Measurements from ENCODE around the gene COPS2. TPM values are rescaled to one million over a fixed set of nuclear protein-coding genes. Genes with fewer than 3 reads are reported as not detected.
"Not testable (repeated sequence)": the region's sequence is repeated elsewhere in the genome, so short reads cannot be mapped to it uniquely, and the experiment has no call there.

COPS2 gene
- total RNA-seq = 10 to 100 TPM; 54.8 to 61.7 TPM

GRCh38 chr15:49155110-49155833 lies at the start of gene COPS2:
TSS of gene COPS2 (minus strand) at chr15:49155599. CDS start at chr15:49155578, 21 bp downstream.
- H3K36me3 Mint-ChIP-seq (ENCODE audit: low read depth) = peaks cover 9% of the 10 kb centered on the region
- H3K27me3 Mint-ChIP-seq = no peaks in the 10 kb centered on the region
- H3K9me3 Mint-ChIP-seq = no peaks in the 10 kb centered on the region
- CTCF ChIA-PET = interaction anchor here (0.7 to 2.0 kb wide), 10 partner anchors 9 to 1295 kb away, joined by 3 to 7 read pairs (median 4); partner anchors contain the start of genes CEP152 and GALK2
- peak; percentile 96 for DNase-seq
- peak within 1 kb of the TSS; percentile 100 for H3K4me3 Mint-ChIP-seq
- peak within 1 kb of the TSS; percentile 99 for H3K27ac Mint-ChIP-seq
- H3K4me1 Mint-ChIP-seq = peaks cover 44% of the 10 kb centered on the region
- POLR2A ChIA-PET = interaction anchor here (0.8 to 1.6 kb wide), 2 partner anchors 15 to 277 kb away, joined by 3 to 10 read pairs; partner anchors contain the start of genes EID1 and GALK2

- DNase-seq = no peak
- H3K36me3 Mint-ChIP-seq (ENCODE audit: low read depth) = peaks cover 36% of the 10 kb centered on the region
- POLR2A ChIA-PET = no interaction called here
These were observed 44.9 kb upstream of the COPS2 start for GRCh38 chr15:49200347-49200746.

GRCh38 chr15:49199666-49200065 lies 44.3 kb upstream of the COPS2 start:
- no peak overlapping the region for H3K4me3 Mint-ChIP-seq
- H3K36me3 Mint-ChIP-seq (ENCODE audit: low read depth) = peaks cover 29% of the 10 kb centered on the region
- POLR2A ChIA-PET = no interaction called here

More at GRCh38 chr15:49200347-49200746, 44.9 kb upstream of the COPS2 start:
- Mint-ChIP-seq H3K9me3 (peaks cover 8% of the 10 kb centered on the region), H3K4me1 (peaks cover 5% of the 10 kb centered on the region), H3K27me3 (no peaks in the 10 kb centered on the region), H3K4me3 (no peak overlapping the region), H3K27ac (no peak overlapping the region)
- CTCF ChIA-PET = no interaction called here

GRCh38 chr15:49196856-49197255 lies 41.5 kb upstream of the COPS2 start:
- H3K4me3 Mint-ChIP-seq = no peak overlapping the region
- H3K36me3 Mint-ChIP-seq (ENCODE audit: low read depth) = peaks cover 5% of the 10 kb centered on the region
- peaks cover 5% of the 10 kb centered on the region for H3K4me1 Mint-ChIP-seq
- no peak overlapping the region for H3K27ac Mint-ChIP-seq
- no peaks in the 10 kb centered on the region for H3K27me3 Mint-ChIP-seq
- ChIA-PET POLR2A (no interaction called here), CTCF (no interaction called here)
- DNase-seq = no peak
- no peaks in the 10 kb centered on the region for H3K9me3 Mint-ChIP-seq

More at GRCh38 chr15:49199666-49200065, 44.3 kb upstream of the COPS2 start:
- CTCF ChIA-PET = no interaction called here
- no peak for DNase-seq
- peaks cover under 1% of the 10 kb centered on the region for H3K9me3 Mint-ChIP-seq
- no peak overlapping the region for H3K27ac Mint-ChIP-seq
- no peaks in the 10 kb centered on the region for H3K27me3 Mint-ChIP-seq
- H3K4me1 Mint-ChIP-seq = peaks cover 5% of the 10 kb centered on the region

- H3K4me1 Mint-ChIP-seq = peaks cover 5% of the 10 kb centered on the region
- no peak overlapping the region for H3K4me3 Mint-ChIP-seq
- H3K27me3 Mint-ChIP-seq = no peaks in the 10 kb centered on the region
- H3K9me3 Mint-ChIP-seq = no peaks in the 10 kb centered on the region
- no peak for DNase-seq
- H3K27ac Mint-ChIP-seq = no peak overlapping the region
- CTCF ChIA-PET = no interaction called here
- POLR2A ChIA-PET = no interaction called here
- H3K36me3 Mint-ChIP-seq (ENCODE audit: low read depth) = peaks cover 8% of the 10 kb centered on the region
These were observed 36.5 kb upstream of the COPS2 start for GRCh38 chr15:49191892-49192291.

- H3K4me1 Mint-ChIP-seq = peaks cover 8% of the 10 kb centered on the region
- H3K27ac Mint-ChIP-seq = no peak overlapping the region
- CTCF ChIA-PET = no interaction called here
These were observed 35.2 kb upstream of the COPS2 start for GRCh38 chr15:49190586-49190985.

GRCh38 chr15:49189631-49190030 lies 34.2 kb upstream of the COPS2 start:
- peaks cover 12% of the 10 kb centered on the region for H3K4me1 Mint-ChIP-seq
- H3K27ac Mint-ChIP-seq = no peak overlapping the region
- H3K4me3 Mint-ChIP-seq = no peak overlapping the region
- H3K36me3 Mint-ChIP-seq (ENCODE audit: low read depth) = peaks cover 21% of the 10 kb centered on the region
- ChIA-PET CTCF (no interaction called here), POLR2A (no interaction called here)
- no peaks in the 10 kb centered on the region for H3K27me3 Mint-ChIP-seq
- no peak for DNase-seq
- peaks cover 2% of the 10 kb centered on the region for H3K9me3 Mint-ChIP-seq

More at GRCh38 chr15:49190586-49190985, 35.2 kb upstream of the COPS2 start:
- DNase-seq = no peak
- Mint-ChIP-seq H3K36me3 (ENCODE audit: low read depth) (peaks cover 14% of the 10 kb centered on the region), H3K4me3 (no peak overlapping the region), H3K27me3 (no peaks in the 10 kb centered on the region), H3K9me3 (peaks cover under 1% of the 10 kb centered on the region)
- POLR2A ChIA-PET = no interaction called here

- POLR2A ChIA-PET = no interaction called here
- no peak overlapping the region for H3K4me3 Mint-ChIP-seq
- peaks cover 2% of the 10 kb centered on the region for H3K9me3 Mint-ChIP-seq
- H3K27ac Mint-ChIP-seq = no peak overlapping the region
- no peak for DNase-seq
- peaks cover 21% of the 10 kb centered on the region for H3K36me3 Mint-ChIP-seq (ENCODE audit: low read depth)
- peaks cover 15% of the 10 kb centered on the region for H3K4me1 Mint-ChIP-seq
- CTCF ChIA-PET = interaction anchor here (0.9 kb wide), 1 partner anchor 74 kb away, joined by 3 read pairs; no protein-coding TSS in a partner anchor
- H3K27me3 Mint-ChIP-seq = no peaks in the 10 kb centered on the region
These were observed 33.5 kb upstream of the COPS2 start for GRCh38 chr15:49188933-49189332.

- Mint-ChIP-seq H3K27ac (no peak overlapping the region), H3K36me3 (ENCODE audit: low read depth) (peaks cover 25% of the 10 kb centered on the region), H3K9me3 (peaks cover 2% of the 10 kb centered on the region), H3K4me1 (peaks cover 15% of the 10 kb centered on the region), H3K4me3 (no peak overlapping the region), H3K27me3 (no peaks in the 10 kb centered on the region)
- POLR2A ChIA-PET = no interaction called here
- CTCF ChIA-PET = no interaction called here
- no peak for DNase-seq
These were observed 32.3 kb upstream of the COPS2 start for GRCh38 chr15:49187549-49188245.

- Mint-ChIP-seq H3K4me3 (no peak overlapping the region), H3K4me1 (peaks cover 15% of the 10 kb centered on the region), H3K36me3 (ENCODE audit: low read depth) (peaks cover 26% of the 10 kb centered on the region), H3K27me3 (no peaks in the 10 kb centered on the region), H3K27ac (no peak overlapping the region), H3K9me3 (peaks cover 2% of the 10 kb centered on the region)
- no peak for DNase-seq
- ChIA-PET POLR2A (no interaction called here), CTCF (no interaction called here)
These were observed 30.1 kb upstream of the COPS2 start for GRCh38 chr15:49185473-49185872.

GRCh38 chr15:49183741-49184140 lies 28.3 kb upstream of the COPS2 start:
- POLR2A ChIA-PET, H3K4me3 Mint-ChIP-seq, DNase-seq, H3K27ac Mint-ChIP-seq, H3K9me3 Mint-ChIP-seq, H3K27me3 Mint-ChIP-seq: not testable (repeated sequence)
- CTCF ChIA-PET = interaction anchor here (0.9 kb wide), 1 partner anchor 14 kb away, joined by 3 read pairs; the partner anchor contains the start of gene GALK2
- Mint-ChIP-seq H3K4me1 (peaks cover 15% of the 10 kb centered on the region), H3K36me3 (ENCODE audit: low read depth) (peaks cover 24% of the 10 kb centered on the region)

- Mint-ChIP-seq H3K27ac (no peak overlapping the region), H3K27me3 (no peaks in the 10 kb centered on the region), H3K36me3 (ENCODE audit: low read depth) (peaks cover 26% of the 10 kb centered on the region), H3K4me1 (peaks cover 15% of the 10 kb centered on the region), H3K4me3 (no peak overlapping the region), H3K9me3 (peaks cover 2% of the 10 kb centered on the region)
- POLR2A ChIA-PET = no interaction called here
- no peak for DNase-seq
- CTCF ChIA-PET = no interaction called here
These were observed 26.7 kb upstream of the COPS2 start for GRCh38 chr15:49182128-49182527.

GRCh38 chr15:49179433-49180190 lies 24.2 kb upstream of the COPS2 start:
- ChIA-PET CTCF (no interaction called here), POLR2A (no interaction called here)
- peaks cover 18% of the 10 kb centered on the region for H3K4me1 Mint-ChIP-seq
- H3K4me3 Mint-ChIP-seq = no peak overlapping the region
- peaks cover 15% of the 10 kb centered on the region for H3K36me3 Mint-ChIP-seq (ENCODE audit: low read depth)
- peaks cover 2% of the 10 kb centered on the region for H3K9me3 Mint-ChIP-seq
- DNase-seq = no peak
- H3K27ac Mint-ChIP-seq = no peak overlapping the region
- H3K27me3 Mint-ChIP-seq = no peaks in the 10 kb centered on the region
